Spleen (tissue), 7 donors: Measurements from ENCODE around the gene RBSN.

Experiments used
- POLR2A ChIP-seq, 3 donors: fragments of 450-650 bp; IDR thresholded peaks; one replicate each; pipeline ENCODE4 v1.5.1; 2017; ENCODE audit warnings: antibody characterized with exemption in 3 of 3, mild to moderate bottlenecking in 1 of 3
- POLR2AphosphoS5 ChIP-seq, 3 donors: sonication (generic); formaldehyde crosslinking; IDR thresholded peaks; one replicate each; pipeline ENCODE4 v1.5.1; 2017; ENCODE audit warnings: antibody characterized with exemption in 3 of 3
- TF ChIP-seq, protein P1 (sequence below), 11 experiments: fragments of 200-600 bp in 7 of 11; fragments of 450-650 bp in 4 of 11; sonication (generic) in 4 of 11; IDR thresholded peaks in 8 of 11; conservative IDR thresholded peaks in 3 of 11; 1 replicate in 7 of 11; 2 replicates in 4 of 11; pipeline versions ENCODE4 v1.4.0 to v1.8.0; 2016 to 2021; ENCODE audit warnings: antibody characterized with exemption in 11 of 11, inconsistent platforms in 4 of 11, mild to moderate bottlenecking in 1 of 11
- donor health status: DM: no; HTN: no; CAD: no; lungs with moderate emphysema.
- donor health status: DM: no; HTN: no; CAD: no.
- donor health status: DM: no; HTN: no; CAD: no.

- TF ChIP-seq, protein P1, sequence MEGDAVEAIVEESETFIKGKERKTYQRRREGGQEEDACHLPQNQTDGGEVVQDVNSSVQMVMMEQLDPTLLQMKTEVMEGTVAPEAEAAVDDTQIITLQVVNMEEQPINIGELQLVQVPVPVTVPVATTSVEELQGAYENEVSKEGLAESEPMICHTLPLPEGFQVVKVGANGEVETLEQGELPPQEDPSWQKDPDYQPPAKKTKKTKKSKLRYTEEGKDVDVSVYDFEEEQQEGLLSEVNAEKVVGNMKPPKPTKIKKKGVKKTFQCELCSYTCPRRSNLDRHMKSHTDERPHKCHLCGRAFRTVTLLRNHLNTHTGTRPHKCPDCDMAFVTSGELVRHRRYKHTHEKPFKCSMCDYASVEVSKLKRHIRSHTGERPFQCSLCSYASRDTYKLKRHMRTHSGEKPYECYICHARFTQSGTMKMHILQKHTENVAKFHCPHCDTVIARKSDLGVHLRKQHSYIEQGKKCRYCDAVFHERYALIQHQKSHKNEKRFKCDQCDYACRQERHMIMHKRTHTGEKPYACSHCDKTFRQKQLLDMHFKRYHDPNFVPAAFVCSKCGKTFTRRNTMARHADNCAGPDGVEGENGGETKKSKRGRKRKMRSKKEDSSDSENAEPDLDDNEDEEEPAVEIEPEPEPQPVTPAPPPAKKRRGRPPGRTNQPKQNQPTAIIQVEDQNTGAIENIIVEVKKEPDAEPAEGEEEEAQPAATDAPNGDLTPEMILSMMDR (IDR thresholded peaks at IDR 0.05 in 8 of 11, conservative IDR thresholded peaks at IDR 0.05 in 3 of 11), result no peak
- TF ChIP-seq POLR2A (IDR thresholded peaks at IDR 0.05) (no peak), POLR2AphosphoS5 (IDR thresholded peaks at IDR 0.05) (no peak)
Measured at GRCh38 chr3:15040844-15041243, 58.1 kb downstream of the RBSN start.
